ENCODE measurements around the gene TREX2. TPM values are rescaled to one million over a fixed set of nuclear protein-coding genes. Genes with fewer than 3 reads are reported as not detected.

Gene TREX2
- total RNA-seq, 1 donor from 2014 or later: 1.2 TPM

DNA sequence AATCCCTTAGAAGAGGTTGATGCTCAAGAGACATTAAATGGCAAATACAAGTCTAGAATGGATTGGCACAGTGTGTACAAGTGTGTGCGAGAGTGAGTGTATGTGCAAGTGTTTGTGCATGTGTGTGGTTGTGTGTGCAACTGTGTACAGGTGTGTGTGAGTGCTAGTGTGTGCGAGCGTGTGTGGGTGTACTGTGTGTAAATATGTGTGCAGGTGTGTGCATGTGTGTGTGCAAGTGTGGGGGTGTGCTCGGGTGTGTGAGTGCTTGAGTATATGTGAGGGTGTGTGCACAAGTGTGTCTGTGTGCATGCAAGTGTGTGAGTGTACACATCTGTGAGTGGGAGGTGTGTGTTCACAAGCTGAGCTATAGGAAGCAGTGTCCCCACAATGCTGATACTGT is 5.9 kb downstream of the TREX2 start:
- Histone ChIP-seq H3K4me1 (no peaks in the 10 kb centered on the region), H3K4me3 (no peak overlapping the region), H3K9me3 (no peaks in the 10 kb centered on the region), H3K27me3 (no peaks in the 10 kb centered on the region), H3K36me3 (no peaks in the 10 kb centered on the region), H3K27ac (no peak overlapping the region)
- TF ChIP-seq, protein P1, sequence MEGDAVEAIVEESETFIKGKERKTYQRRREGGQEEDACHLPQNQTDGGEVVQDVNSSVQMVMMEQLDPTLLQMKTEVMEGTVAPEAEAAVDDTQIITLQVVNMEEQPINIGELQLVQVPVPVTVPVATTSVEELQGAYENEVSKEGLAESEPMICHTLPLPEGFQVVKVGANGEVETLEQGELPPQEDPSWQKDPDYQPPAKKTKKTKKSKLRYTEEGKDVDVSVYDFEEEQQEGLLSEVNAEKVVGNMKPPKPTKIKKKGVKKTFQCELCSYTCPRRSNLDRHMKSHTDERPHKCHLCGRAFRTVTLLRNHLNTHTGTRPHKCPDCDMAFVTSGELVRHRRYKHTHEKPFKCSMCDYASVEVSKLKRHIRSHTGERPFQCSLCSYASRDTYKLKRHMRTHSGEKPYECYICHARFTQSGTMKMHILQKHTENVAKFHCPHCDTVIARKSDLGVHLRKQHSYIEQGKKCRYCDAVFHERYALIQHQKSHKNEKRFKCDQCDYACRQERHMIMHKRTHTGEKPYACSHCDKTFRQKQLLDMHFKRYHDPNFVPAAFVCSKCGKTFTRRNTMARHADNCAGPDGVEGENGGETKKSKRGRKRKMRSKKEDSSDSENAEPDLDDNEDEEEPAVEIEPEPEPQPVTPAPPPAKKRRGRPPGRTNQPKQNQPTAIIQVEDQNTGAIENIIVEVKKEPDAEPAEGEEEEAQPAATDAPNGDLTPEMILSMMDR (IDR thresholded peaks at IDR 0.05): no peak
- DNase-seq (no peak), ATAC-seq (no peak)
- intact Hi-C loops (cut with DNase I): no loop called here

DNA sequence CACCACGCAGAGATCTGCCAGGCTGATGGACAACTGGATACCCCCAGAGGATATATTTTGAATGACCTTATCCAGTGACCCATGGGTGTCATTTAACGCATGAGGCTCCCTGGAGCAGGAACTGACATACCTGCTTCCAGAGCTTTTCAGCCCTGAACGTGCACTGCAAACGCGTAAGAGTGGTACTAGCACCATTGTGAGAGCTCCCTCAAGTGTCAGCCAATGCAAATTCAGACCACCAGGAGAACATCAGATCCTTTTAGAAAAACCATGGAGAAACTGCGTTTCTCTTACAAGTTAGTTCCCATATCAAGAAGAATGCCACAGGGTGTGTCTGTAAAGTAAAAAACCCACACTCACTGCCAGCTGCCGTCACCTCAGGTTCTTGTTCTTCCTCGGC is 7.3 kb downstream of the TREX2 start:
- H3K4me1 ChIP-seq: no peaks in the 10 kb centered on the region
- no peak overlapping the region for H3K4me3 ChIP-seq
- no peaks in the 10 kb centered on the region for H3K27me3 ChIP-seq
- H3K36me3 ChIP-seq: no peaks in the 10 kb centered on the region
- ATAC-seq (peak; percentile 40), DNase-seq (no peak)
- H3K27ac ChIP-seq: no peak overlapping the region
- TF ChIP-seq, protein P1 (IDR thresholded peaks at IDR 0.05): peak; percentile 17
- intact Hi-C loops (cut with DNase I): no loop called here
- no peaks in the 10 kb centered on the region for H3K9me3 ChIP-seq

DNA sequence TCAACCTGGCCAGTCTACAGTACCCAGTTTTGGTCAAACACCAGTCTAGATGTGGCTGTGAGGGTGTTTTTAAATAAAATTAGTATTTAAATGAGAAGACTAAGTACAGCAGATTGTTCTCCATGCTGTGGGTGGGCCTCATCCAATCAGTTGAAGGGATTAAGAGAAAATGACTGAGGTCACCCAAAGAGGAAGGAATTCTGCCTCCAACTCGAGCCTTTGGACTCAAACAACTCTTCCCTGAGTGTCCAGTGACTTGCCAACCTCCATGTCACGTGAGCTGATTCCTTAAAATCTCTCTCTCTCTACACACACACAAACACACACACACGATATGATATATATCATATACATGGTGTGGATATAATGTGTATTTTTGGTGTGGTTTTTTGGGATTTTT is 10.0 kb downstream of the TREX2 start:
- DNase-seq (no peak), ATAC-seq (no peak)
- intact Hi-C loops (cut with DNase I): no loop called here
- Histone ChIP-seq H3K9me3 (no peaks in the 10 kb centered on the region), H3K4me1 (no peaks in the 10 kb centered on the region), H3K4me3 (no peak overlapping the region), H3K27ac (no peak overlapping the region), H3K36me3 (no peaks in the 10 kb centered on the region), H3K27me3 (no peaks in the 10 kb centered on the region)
- TF ChIP-seq, protein P1 (IDR thresholded peaks at IDR 0.05): no peak

DNA sequence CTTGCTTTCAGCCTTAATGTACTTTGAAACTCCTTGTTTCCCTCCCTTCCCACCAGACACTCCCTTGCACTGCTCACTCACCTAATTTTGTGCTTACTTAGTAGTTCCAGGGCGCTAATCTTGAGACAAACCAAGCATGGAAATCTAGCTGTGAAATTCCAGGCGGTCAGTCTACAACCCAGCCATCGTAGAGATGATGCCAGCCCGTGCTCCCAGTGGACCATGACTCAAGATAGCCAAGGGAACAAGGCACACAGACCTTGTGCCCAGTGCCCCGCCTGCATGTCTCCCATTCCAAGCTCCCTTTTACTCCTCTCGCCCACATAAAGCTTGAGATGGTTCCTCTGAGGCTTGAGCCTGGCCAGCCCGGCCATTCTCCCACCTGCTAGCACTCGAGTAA is 11.1 kb downstream of the TREX2 start:
- Histone ChIP-seq H3K4me3 (no peak overlapping the region), H3K27me3 (no peaks in the 10 kb centered on the region), H3K36me3 (no peaks in the 10 kb centered on the region), H3K9me3 (no peaks in the 10 kb centered on the region), H3K4me1 (no peaks in the 10 kb centered on the region), H3K27ac (no peak overlapping the region)
- intact Hi-C loops (cut with DNase I): no loop called here
- TF ChIP-seq, protein P1 (IDR thresholded peaks at IDR 0.05): no peak
- ATAC-seq (no peak), DNase-seq (no peak)

DNA sequence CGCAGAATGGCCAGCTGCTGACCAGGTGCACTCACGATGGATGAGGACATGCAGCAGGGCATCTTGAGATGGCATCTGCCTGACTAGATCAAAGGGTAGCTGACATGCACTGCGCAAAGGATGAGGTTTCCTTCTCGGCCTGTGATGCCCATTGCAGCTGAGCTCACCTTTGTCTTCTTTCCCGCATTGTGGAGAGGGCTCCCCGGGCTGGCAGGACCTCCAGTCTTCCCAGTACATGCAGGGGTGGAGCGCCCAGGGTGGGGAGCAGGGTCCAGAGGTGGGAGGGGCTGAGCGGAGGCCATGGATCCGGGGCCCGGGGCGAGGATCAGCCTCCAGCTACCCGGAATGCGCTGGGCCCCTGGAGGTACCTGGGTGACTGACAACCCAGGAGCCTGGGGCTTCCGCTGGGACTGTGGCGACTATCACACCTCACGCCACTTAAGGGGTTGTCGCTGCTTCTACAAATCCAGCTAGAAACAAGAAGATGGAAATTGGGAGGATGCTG is 12.0 kb downstream of the TREX2 start:
- intact Hi-C loops (cut with DNase I): no loop called here
- no peak overlapping the region for H3K4me3 ChIP-seq
- TF ChIP-seq, protein P1 (IDR thresholded peaks at IDR 0.05): no peak
- DNase-seq (no peak), ATAC-seq (no peak)
- H3K27ac ChIP-seq: no peak overlapping the region
- H3K27me3 ChIP-seq: no peaks in the 10 kb centered on the region
- H3K36me3 ChIP-seq: no peaks in the 10 kb centered on the region
- H3K9me3 ChIP-seq: no peaks in the 10 kb centered on the region
- no peaks in the 10 kb centered on the region for H3K4me1 ChIP-seq

DNA sequence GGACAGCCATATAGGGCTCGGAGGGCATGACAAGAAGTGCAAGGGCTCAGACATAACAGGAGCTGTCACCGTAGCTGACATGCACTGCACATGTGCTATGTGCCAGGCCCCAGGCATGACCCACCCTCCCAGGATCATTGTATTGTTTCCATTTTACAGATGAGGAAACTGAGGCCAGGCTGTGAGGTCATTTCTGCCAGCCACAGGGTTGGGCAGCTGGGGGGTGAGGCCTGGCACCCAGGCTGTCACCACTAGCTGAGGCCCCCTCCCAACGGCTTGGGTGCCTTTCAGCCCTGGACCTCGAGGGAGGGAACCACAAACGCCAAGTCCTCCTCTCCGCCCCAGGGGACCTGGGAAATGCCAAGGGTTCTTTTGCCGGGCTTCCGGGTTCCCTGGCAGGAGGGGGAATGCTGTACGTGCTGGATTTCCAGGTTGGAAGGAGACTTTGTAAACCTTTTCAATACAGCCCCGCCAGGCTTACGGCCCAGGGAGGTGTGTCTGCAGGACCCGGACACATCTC is 12.6 kb downstream of the TREX2 start:
- intact Hi-C loops (cut with DNase I): no loop called here
- no peaks in the 10 kb centered on the region for H3K36me3 ChIP-seq
- TF ChIP-seq, protein P1 (IDR thresholded peaks at IDR 0.05): no peak
- ATAC-seq: no peak
- no peak overlapping the region for H3K4me3 ChIP-seq
- no peak overlapping the region for H3K27ac ChIP-seq
- H3K27me3 ChIP-seq: no peaks in the 10 kb centered on the region
- H3K4me1 ChIP-seq: no peaks in the 10 kb centered on the region
- no peaks in the 10 kb centered on the region for H3K9me3 ChIP-seq
- no peak for DNase-seq

Measured in upper lobe of right lung (tissue), 1 donor.